ENCODE measurements around the gene NOX5. TPM values are rescaled to one million over a fixed set of nuclear protein-coding genes. Genes with fewer than 3 reads are reported as not detected.
"Not testable (repeated sequence)": the region's sequence is repeated elsewhere in the genome, so short reads cannot be mapped to it uniquely, and the experiment has no call there.

The NOX5 gene, protein sequence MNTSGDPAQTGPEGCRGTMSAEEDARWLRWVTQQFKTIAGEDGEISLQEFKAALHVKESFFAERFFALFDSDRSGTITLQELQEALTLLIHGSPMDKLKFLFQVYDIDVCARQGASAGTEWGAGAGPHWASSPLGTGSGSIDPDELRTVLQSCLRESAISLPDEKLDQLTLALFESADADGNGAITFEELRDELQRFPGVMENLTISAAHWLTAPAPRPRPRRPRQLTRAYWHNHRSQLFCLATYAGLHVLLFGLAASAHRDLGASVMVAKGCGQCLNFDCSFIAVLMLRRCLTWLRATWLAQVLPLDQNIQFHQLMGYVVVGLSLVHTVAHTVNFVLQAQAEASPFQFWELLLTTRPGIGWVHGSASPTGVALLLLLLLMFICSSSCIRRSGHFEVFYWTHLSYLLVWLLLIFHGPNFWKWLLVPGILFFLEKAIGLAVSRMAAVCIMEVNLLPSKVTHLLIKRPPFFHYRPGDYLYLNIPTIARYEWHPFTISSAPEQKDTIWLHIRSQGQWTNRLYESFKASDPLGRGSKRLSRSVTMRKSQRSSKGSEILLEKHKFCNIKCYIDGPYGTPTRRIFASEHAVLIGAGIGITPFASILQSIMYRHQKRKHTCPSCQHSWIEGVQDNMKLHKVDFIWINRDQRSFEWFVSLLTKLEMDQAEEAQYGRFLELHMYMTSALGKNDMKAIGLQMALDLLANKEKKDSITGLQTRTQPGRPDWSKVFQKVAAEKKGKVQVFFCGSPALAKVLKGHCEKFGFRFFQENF
- polyA plus RNA-seq (ENCODE audit: insufficient read length in 4 of 4) = 1 to 10 TPM in 2 of 4 donors, under 1 TPM in 2; 0.30 to 1.4 (median 0.78) TPM

- DNase-seq (ENCODE audit: low read depth in 4 of 4, low spot score in 2 of 4) = no peak
These were observed at the start of gene NOX5 for GRCh38 chr15:69014454-69014853. NOX5 (plus strand) TSS chr15:69014695; CDS start chr15:69014736, 41 bp downstream.

GRCh38 chr15:68966996-68967395 lies 47.5 kb upstream of the NOX5 start:
- no peak for DNase-seq (ENCODE audit: low read depth in 4 of 4, low spot score in 2 of 4)

- DNase-seq (ENCODE audit: low read depth in 4 of 4, low spot score in 2 of 4) = no peak
These were observed 46.5 kb upstream of the NOX5 start for GRCh38 chr15:68967948-68968347.

- DNase-seq (ENCODE audit: low read depth in 4 of 4, low spot score in 2 of 4) = no peak
These were observed 45.2 kb upstream of the NOX5 start for GRCh38 chr15:68969298-68969697.

GRCh38 chr15:68972201-68973065 lies 42.1 kb upstream of the NOX5 start:
- DNase-seq (ENCODE audit: low read depth in 4 of 4, low spot score in 2 of 4) = no peak

DNA sequence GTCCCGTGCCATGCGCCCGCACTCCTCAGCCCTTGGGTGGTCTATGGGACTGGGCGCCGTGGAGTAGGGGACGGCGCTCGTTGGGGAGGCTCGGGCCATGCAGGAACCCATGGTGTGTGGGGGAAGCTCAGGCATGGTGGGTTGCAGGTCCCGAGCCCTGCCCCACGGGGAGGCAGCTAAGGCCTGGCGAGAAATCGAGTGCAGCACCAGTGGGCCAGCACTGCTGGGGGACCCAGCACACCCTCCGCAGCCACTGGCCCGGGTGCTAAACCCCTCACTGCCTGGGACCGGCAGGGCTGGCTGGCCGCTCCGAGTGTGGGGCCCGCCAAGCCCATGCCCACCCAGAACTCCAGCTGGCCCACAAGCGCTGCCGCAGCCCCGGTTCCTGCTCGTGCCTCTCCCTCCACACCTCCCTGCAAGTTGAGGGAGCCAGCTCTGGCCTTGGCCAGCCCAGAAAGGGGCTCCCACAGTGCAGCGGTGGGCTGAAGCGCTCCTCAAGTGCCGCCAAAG lies 38.8 kb upstream of the NOX5 start:
- DNase-seq (ENCODE audit: low read depth in 4 of 4, low spot score in 2 of 4) = not testable (repeated sequence)

DNA sequence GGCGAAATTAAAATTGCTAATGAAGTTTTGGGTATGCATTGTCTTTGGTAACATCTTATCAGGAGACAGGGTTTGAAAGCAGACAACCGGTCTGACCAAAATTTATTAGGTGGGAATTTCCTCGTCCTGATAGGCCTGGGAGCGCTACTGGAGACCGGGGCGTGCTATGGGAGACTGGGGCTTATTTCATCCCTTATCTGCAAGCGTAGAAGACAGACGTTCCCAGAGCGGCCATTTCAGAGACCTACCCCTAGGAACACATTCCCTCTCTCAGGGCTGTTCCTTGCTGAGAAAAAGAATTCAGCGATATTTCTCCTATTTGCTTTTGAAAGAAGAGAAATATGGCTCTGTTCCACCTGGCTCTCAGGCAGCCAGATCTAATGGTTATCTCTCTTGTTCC lies 37.1 kb upstream of the NOX5 start:
- DNase-seq (ENCODE audit: low read depth in 4 of 4, low spot score in 2 of 4) = not testable (repeated sequence)

DNA sequence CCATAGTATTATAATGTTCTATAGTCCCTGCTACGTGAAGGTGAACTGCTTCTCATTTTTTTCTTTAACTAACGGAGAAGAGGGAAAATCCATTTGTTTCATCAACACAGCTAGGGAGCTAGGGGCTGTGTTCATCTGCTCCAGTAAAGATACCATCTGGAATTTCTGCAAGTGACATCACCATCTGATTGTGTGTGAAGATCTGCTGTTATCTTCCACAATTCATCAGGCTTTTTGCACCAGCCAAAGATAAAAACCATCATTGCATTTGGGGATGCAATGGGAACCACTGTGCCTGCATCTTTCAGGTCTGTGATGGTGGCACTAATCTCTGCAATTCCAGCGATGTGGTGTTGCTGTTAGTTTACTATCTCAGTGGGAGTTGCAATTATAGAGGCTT lies 35.5 kb upstream of the NOX5 start:
- DNase-seq (ENCODE audit: low read depth in 4 of 4, low spot score in 2 of 4) = no peak

DNA sequence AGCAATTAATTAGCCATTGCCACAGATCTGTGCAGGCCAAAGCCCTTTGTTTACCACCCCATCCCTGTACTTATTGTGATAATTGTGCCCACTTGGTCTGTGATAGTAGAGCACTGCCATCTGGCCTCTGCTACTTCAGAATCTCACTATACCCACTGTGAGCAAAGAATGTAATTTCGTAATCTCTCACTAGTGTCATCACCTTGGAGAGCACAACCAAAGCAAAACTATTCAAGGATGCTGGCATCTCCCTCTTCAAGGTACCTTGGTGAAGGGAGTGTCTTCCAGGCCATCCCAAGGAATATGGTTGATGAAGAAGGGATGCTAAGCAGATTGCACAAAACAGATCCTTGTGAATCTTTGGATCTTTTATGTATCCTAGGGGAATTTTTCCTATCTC lies 34.7 kb upstream of the NOX5 start:
- DNase-seq (ENCODE audit: low read depth in 4 of 4, low spot score in 2 of 4) = no peak

DNA sequence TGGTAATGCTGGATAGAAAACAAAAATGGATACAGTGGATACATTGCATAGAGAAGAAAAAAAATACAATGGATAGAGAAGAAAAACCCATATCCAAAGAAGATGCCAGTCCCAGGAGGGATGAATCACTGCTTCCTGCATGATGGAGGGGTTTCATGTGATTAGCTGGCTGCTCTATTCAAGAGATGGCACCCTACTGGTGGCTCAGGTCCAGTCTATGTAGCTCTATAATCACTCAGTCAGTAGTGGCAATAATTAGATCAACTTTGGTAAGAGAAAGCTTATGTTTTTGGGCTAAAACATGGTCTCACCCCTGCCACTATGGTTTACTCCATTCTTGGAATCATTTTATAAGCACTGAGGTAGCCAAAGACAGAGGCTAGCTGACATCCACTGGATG lies 33.7 kb upstream of the NOX5 start:
- DNase-seq (ENCODE audit: low read depth in 4 of 4, low spot score in 2 of 4) = no peak

GRCh38 chr15:68981941-68982340 lies 32.6 kb upstream of the NOX5 start:
- no peak for DNase-seq (ENCODE audit: low read depth in 4 of 4, low spot score in 2 of 4)

- DNase-seq (ENCODE audit: low read depth in 4 of 4, low spot score in 2 of 4) = no peak
These were observed 31.4 kb upstream of the NOX5 start for GRCh38 chr15:68982976-68983563.

DNA sequence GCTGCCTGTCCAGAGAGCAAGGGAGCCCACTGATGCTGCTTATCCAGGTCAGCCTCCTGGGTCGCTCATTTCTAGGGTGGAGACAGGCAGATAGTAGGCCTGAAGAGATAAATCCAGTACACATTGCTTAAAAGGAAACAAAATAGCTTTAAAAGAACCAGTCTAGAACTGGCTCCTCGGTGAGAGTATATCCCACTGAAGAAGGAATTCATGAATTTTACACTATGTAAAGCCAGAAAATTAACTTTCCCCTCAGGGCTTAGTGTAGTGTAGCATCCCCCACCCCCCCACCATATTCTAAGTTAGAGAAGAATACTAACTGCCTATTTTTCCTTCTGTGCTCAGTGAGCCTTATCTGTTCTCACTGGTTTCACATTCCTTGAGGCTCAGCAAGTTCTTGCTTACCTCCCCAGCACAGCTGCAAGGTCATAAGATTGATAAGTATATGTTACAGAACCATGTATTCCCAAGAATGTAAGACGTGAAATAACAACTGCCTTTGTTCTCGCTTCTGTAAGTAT lies 30.5 kb upstream of the NOX5 start:
- peak in 1 of 4 donors; percentile 36 for DNase-seq (ENCODE audit: low read depth in 4 of 4, low spot score in 2 of 4)

DNA sequence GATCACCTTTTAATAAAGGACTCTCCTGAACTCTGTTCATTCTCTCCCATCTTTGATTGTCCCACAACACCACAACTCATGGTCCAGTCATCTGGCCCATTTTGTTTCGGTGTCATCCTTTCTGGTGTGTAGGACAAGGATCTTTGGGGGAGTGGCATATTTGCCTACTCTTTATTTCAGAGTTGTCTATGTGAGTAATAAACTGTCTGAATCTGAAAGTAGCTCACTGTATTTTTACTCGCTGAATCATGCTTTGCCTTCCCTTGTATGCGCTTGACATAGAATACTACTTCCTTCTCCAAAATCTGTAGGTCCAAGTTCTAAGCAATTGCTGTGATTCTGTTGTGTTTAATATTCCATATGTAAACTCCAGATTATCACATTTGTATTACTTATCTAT lies 29.9 kb upstream of the NOX5 start:
- no peak for DNase-seq (ENCODE audit: low read depth in 4 of 4, low spot score in 2 of 4)

DNA sequence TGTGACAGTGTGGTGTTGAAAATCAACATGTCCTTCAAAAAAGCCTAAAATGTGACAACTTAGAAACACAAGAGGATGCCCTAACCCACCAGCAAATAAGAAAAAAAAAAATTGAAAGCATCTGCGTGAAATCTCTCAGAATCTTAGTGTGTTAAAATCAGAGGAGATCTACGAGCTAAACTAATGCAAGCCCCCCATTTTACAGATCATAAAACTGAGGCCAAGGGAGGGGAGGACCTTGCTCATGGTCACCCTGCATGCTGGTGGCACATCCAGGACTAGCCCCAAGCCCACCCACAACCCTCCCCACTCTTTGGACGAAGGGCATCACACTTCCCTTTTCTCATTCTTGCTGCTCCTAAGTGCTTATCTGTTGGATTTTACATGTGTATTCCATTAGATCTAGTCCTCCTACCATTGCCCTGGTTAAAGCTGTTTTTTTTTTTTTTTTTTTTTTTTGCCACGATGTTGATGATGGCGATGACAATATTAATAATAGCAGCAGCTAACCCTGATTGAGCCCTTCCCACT lies 29.1 kb upstream of the NOX5 start:
- no peak for DNase-seq (ENCODE audit: low read depth in 4 of 4, low spot score in 2 of 4)

GRCh38 chr15:68986322-68986721 lies 28.2 kb upstream of the NOX5 start:
- no peak for DNase-seq (ENCODE audit: low read depth in 4 of 4, low spot score in 2 of 4)

- no peak for DNase-seq (ENCODE audit: low read depth in 4 of 4, low spot score in 2 of 4)
These were observed 27.4 kb upstream of the NOX5 start for GRCh38 chr15:68987120-68987519.

GRCh38 chr15:68987676-68988075 lies 26.8 kb upstream of the NOX5 start:
- DNase-seq (ENCODE audit: low read depth in 4 of 4, low spot score in 2 of 4) = no peak

GRCh38 chr15:68989541-68990230 lies 24.8 kb upstream of the NOX5 start:
- DNase-seq (ENCODE audit: low read depth in 4 of 4, low spot score in 2 of 4) = no peak

Data from left renal cortex interstitium (tissue), 4 donors.